Measurements from ENCODE around the gene LAG3.

Gene LAG3

GRCh38 chr12:6791931-6792520 is 19.7 kb downstream of the LAG3 start:
- no peak for DNase-seq (ENCODE audit: low read depth in 1 of 2, low spot score in 1 of 2)
- in situ Hi-C loops (cut with HindIII; ENCODE audit: low pct_unique_long_range_greater_than_20kb, low sequenced_read_pairs): no loop called here
- no peak for TF ChIP-seq JUND (IDR thresholded peaks at IDR 0.05; ENCODE audit: low read depth)

DNA sequence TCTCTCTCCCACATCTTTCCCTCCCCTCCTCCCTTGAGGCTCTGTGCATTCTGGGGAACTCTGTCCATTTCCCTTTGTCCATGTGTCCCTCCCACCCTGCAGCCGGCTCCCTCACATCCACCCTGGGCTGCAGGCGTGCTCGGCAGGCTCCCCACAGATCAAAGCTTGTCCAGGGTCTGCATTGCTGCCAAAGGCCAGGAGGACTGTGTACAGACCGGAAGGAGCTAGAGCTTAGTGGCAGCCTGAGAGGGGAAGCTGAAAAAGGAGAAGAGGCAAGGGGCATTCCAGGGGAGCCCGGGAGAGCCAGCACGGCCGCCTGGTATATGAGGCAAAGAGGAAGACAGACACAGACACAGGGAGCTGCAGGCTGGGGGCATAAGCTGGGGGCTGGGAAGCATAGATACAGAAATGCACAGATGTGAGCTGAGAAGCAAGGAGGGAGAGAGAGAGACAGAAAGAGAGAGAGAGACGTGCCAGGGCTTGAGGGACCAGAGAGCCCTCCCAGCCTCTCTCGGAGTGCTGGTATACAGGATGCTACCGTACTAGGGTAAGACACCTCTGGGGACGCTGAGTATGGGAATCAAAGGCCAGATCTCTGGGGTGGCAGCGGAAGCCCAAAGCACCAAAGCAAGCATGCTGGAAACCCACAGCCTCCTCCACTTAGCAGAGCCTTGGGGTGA is 20.3 kb downstream of the LAG3 start:
- TF ChIP-seq JUND (IDR thresholded peaks at IDR 0.05; ENCODE audit: low read depth): no peak
- DNase-seq (ENCODE audit: low read depth in 1 of 2, low spot score in 1 of 2): no peak
- in situ Hi-C loops (cut with HindIII; ENCODE audit: low pct_unique_long_range_greater_than_20kb, low sequenced_read_pairs): no loop called here

DNA sequence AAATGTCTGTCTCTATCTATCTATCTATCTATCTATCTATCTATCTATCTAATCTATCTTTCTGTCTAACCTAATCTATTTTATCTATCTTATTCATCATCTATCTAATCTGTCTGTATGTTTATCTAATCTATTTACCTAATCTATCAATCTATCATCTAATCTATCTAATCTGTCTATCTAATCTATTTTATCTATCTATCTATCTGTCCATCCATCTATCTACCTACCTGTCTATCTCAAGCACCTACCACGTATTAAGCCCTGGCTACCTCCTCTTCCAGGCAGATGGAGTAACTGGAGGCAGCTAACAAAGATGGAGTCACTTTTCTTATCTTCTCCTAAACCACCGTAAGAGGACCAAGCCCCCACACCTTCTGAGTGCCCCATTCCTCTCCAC is 22.8 kb downstream of the LAG3 start:
- TF ChIP-seq JUND (IDR thresholded peaks at IDR 0.05; ENCODE audit: low read depth): no peak
- in situ Hi-C loops (cut with HindIII; ENCODE audit: low pct_unique_long_range_greater_than_20kb, low sequenced_read_pairs): no loop called here
- DNase-seq (ENCODE audit: low read depth in 1 of 2, low spot score in 1 of 2): no peak

DNA sequence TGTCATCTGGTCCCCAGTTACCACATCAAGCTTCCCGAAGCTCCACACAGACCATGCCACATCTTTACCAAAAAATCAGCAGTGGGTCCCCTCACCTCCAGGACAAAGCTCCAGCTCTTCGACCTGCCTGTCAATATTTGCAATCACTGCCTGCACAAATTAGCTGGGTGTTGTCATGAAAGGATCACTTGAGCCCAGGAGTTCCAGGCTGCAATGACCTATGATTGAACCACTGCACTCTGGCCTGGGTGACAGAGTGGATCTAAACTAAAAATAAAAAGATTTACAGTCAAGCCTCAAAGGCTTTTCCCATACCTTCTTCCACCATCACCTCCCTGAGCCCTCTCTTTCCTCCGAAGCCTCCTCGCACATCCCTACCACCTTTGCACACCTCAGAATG is 24.3 kb downstream of the LAG3 start:
- DNase-seq (ENCODE audit: low read depth in 1 of 2, low spot score in 1 of 2): no peak
- in situ Hi-C loops (cut with HindIII; ENCODE audit: low pct_unique_long_range_greater_than_20kb, low sequenced_read_pairs): no loop called here
- TF ChIP-seq JUND (IDR thresholded peaks at IDR 0.05; ENCODE audit: low read depth): no peak

DNA sequence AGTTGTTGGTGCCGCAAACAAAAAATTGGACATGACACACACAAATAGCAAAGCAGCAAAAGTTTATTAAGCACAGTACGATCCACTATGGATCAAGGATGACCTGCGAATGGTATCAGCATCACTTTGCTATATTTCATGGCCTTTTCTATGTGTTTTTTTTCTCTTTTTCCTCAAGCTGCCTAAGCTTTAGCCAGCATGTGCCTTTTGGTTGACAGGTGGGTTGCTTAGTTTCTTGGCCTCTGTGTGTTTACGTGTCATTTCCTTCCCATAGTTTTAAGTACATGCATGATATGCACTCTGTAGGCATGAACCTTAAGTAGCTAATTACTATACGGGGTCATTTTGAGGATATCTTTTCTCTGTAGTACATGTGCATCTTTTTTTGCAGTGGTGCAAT is 26.8 kb downstream of the LAG3 start:
- no peak for TF ChIP-seq JUND (IDR thresholded peaks at IDR 0.05; ENCODE audit: low read depth)
- in situ Hi-C loops (cut with HindIII; ENCODE audit: low pct_unique_long_range_greater_than_20kb, low sequenced_read_pairs): no loop called here
- DNase-seq (ENCODE audit: low read depth in 1 of 2, low spot score in 1 of 2): no peak

- in situ Hi-C loops (cut with HindIII; ENCODE audit: low pct_unique_long_range_greater_than_20kb, low sequenced_read_pairs): no loop called here
- TF ChIP-seq JUND (IDR thresholded peaks at IDR 0.05; ENCODE audit: low read depth): no peak
- DNase-seq (ENCODE audit: low read depth in 1 of 2, low spot score in 1 of 2): no peak
Observed at GRCh38 chr12:6807170-6807569, 34.9 kb downstream of the LAG3 start.

DNA sequence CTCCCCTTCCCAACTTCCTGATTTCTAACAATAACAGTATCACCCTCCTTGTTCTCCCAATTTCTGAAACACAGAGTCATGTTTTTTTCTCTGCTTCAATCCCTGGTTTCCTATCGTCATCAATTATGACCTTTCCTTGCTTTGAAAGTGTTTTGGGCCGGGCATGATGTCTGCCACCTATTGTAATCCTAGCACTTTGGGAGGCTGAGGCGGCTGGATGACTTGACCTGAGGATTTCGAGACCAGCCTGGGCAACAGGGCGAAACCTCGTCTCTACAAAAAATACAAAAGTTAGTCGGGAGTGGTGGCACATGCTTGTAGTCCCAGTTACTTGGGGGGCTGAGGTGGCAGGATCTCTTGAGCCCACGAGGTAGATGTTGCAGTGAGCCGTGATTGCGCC is 36.7 kb downstream of the LAG3 start:
- in situ Hi-C loops (cut with HindIII; ENCODE audit: low pct_unique_long_range_greater_than_20kb, low sequenced_read_pairs): no loop called here
- no peak for DNase-seq (ENCODE audit: low read depth in 1 of 2, low spot score in 1 of 2)
- no peak for TF ChIP-seq JUND (IDR thresholded peaks at IDR 0.05; ENCODE audit: low read depth)

DNA sequence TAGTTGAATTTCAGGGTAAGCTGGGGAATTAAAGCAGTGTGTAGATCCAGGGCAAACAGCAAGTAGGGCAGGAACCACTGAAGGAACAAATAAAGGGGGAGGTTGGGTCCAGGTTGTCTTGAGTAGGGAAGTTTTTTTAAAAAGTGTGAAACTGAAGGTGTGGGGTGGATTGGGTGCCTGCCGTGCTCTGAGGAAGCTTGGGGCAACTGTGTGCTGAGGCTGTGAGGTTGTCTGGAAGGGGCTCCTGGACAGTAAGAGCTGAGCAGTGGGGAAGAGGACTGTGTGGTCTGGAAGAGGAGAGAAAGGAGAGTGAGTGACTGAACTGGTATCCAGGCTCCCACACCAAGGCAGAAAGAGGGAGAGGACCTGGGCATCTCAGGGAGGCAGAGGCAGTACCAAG is 38.4 kb downstream of the LAG3 start:
- no peak for TF ChIP-seq JUND (IDR thresholded peaks at IDR 0.05; ENCODE audit: low read depth)
- DNase-seq (ENCODE audit: low read depth in 1 of 2, low spot score in 1 of 2): no peak
- in situ Hi-C loops (cut with HindIII; ENCODE audit: low pct_unique_long_range_greater_than_20kb, low sequenced_read_pairs): no loop called here

GRCh38 chr12:6813363-6813762 is 41.0 kb downstream of the LAG3 start:
- no peak for TF ChIP-seq JUND (IDR thresholded peaks at IDR 0.05; ENCODE audit: low read depth)
- in situ Hi-C loops (cut with HindIII; ENCODE audit: low pct_unique_long_range_greater_than_20kb, low sequenced_read_pairs): no loop called here
- DNase-seq (ENCODE audit: low read depth in 1 of 2, low spot score in 1 of 2): no peak

- no peak for TF ChIP-seq JUND (IDR thresholded peaks at IDR 0.05; ENCODE audit: low read depth)
- in situ Hi-C loops (cut with HindIII; ENCODE audit: low pct_unique_long_range_greater_than_20kb, low sequenced_read_pairs): no loop called here
- DNase-seq (ENCODE audit: low read depth in 1 of 2, low spot score in 1 of 2): no peak
Observed at GRCh38 chr12:6816598-6816997, 44.3 kb downstream of the LAG3 start.

GRCh38 chr12:6817098-6817497 is 44.8 kb downstream of the LAG3 start:
- TF ChIP-seq JUND (IDR thresholded peaks at IDR 0.05; ENCODE audit: low read depth): no peak

GRCh38 chr12:6817662-6818157 is 45.4 kb downstream of the LAG3 start:
- in situ Hi-C loops (cut with HindIII; ENCODE audit: low pct_unique_long_range_greater_than_20kb, low sequenced_read_pairs): no loop called here
- no peak for DNase-seq (ENCODE audit: low read depth in 1 of 2, low spot score in 1 of 2)
- no peak for TF ChIP-seq JUND (IDR thresholded peaks at IDR 0.05; ENCODE audit: low read depth)

More at GRCh38 chr12:6817098-6817497, 44.8 kb downstream of the LAG3 start:
- DNase-seq (ENCODE audit: low read depth in 1 of 2, low spot score in 1 of 2): no peak
- in situ Hi-C loops (cut with HindIII; ENCODE audit: low pct_unique_long_range_greater_than_20kb, low sequenced_read_pairs): no loop called here

GRCh38 chr12:6818222-6818621 is 45.9 kb downstream of the LAG3 start:
- no peak for TF ChIP-seq JUND (IDR thresholded peaks at IDR 0.05; ENCODE audit: low read depth)
- no peak for DNase-seq (ENCODE audit: low read depth in 1 of 2, low spot score in 1 of 2)
- in situ Hi-C loops (cut with HindIII; ENCODE audit: low pct_unique_long_range_greater_than_20kb, low sequenced_read_pairs): no loop called here

DNA sequence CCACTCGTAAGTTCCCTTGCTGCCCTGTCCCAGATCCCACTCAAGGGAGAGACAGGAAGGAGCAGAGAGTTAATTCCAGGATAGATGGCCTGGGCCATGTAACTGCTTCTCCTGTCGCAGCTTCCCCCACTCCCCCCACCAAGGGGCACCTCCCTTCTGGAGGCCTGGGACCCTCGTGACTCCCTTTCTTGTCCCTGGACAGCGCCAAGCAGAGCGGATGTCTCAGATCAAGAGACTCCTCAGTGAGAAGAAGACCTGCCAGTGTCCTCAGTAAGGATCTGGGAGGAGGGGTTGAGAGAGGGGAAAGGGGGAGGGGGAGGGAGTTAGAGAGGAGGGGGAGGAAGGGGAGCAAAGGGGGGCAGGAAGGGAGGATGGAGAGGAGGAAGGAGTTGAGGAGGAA is 46.3 kb downstream of the LAG3 start:
- in situ Hi-C loops (cut with HindIII; ENCODE audit: low pct_unique_long_range_greater_than_20kb, low sequenced_read_pairs): no loop called here
- TF ChIP-seq JUND (IDR thresholded peaks at IDR 0.05; ENCODE audit: low read depth): no peak
- no peak for DNase-seq (ENCODE audit: low read depth in 1 of 2, low spot score in 1 of 2)
